ENCODE results near the gene FBXO10. TPM values are rescaled to one million over a fixed set of nuclear protein-coding genes. Genes with fewer than 3 reads are reported as not detected.

Gene FBXO10
- total and polyA plus RNA-seq, 2 experiments from 2014 or later: 3.4 to 13.4 TPM

- Mint-ChIP-seq H3K4me3 (no peak overlapping the region), H3K27ac (no peak overlapping the region; the same call in 1 of the 2 replicates), H3K27me3 (ENCODE audit: insufficient read depth, low read depth, poor library complexity) (peaks cover 10% of the 10 kb centered on the region), H3K36me3 (ENCODE audit: low read depth) (no peaks in the 10 kb centered on the region), H3K4me1 (peaks cover 3% of the 10 kb centered on the region; the same call in 1 of the 3 replicates), H3K9me3 (no peaks in the 10 kb centered on the region)
- no peaks in the 10 kb centered on the region for H3K9me2 ChIP-seq (ENCODE audit: insufficient read depth)
- no peak for ATAC-seq
- no peaks in the 10 kb centered on the region for H3K36me3 ChIP-seq (ENCODE audit: insufficient read depth)
- no peaks in the 10 kb centered on the region for H3F3A ChIP-seq (replicated peaks; ENCODE audit: low read depth)
- H3K4me2 ChIP-seq: no peak overlapping the region
- no peak for DNase-seq (ENCODE audit: low spot score)
- no peaks in the 10 kb centered on the region for H3K4me1 ChIP-seq (ENCODE audit: insufficient read depth)
- no peak overlapping the region for H3K4me3 ChIP-seq
- no peak overlapping the region for H2AFZ ChIP-seq
- H3K79me2 ChIP-seq (replicated peaks; ENCODE audit: insufficient read depth): no peaks in the 10 kb centered on the region
- H3K27ac ChIP-seq (ENCODE audit: low read depth): no peak overlapping the region
- TF ChIP-seq JUNB (IDR thresholded peaks at IDR 0.05; ENCODE audit: unreplicated experiment) (no peak), CREB1 (CRISPR knock-in tag; IDR thresholded peaks at IDR 0.05; ENCODE audit: low read depth) (no peak), ZNF331 (CRISPR knock-in tag; IDR thresholded peaks at IDR 0.05; ENCODE audit: low read depth) (no peak), NANOG (IDR thresholded peaks at IDR 0.05; ENCODE audit: borderline replicate concordance) (no peak), EZH2phosphoT487 (IDR thresholded peaks at IDR 0.05; ENCODE audit: unreplicated experiment) (no peak), EZH2 (IDR thresholded peaks at IDR 0.05; ENCODE audit: low read depth, unreplicated experiment) (no peak), ZNF462 (CRISPR knock-in tag; IDR thresholded peaks at IDR 0.05) (no peak), STAT1 (IDR thresholded peaks at IDR 0.05; ENCODE audit: unreplicated experiment) (no peak), REST (IDR thresholded peaks at IDR 0.05; ENCODE audit: unreplicated experiment) (no peak), ETS1 (IDR thresholded peaks at IDR 0.05) (no peak), ZNF114 (CRISPR knock-in tag; IDR thresholded peaks at IDR 0.05) (no peak), CTCF (conservative IDR thresholded peaks at IDR 0.05; ENCODE audit: low read depth in 2 of 2) (no peak), POLR2AphosphoS5 (IDR thresholded peaks at IDR 0.05; ENCODE audit: low read depth) (no peak)
- no peaks in the 10 kb centered on the region for H4K20me1 ChIP-seq (replicated peaks; ENCODE audit: insufficient read depth)
- H3K27me3 ChIP-seq (ENCODE audit: insufficient read depth): no peaks in the 10 kb centered on the region
These were observed 26.7 kb downstream of the FBXO10 start for GRCh38 chr9:37549527-37549926.

Data from GM23338 (cell line).